HEK293 (cell line): ENCODE results near the gene NNAT.
A peak's percentile ranks its signal among the peaks of the same experiment; 100 is the strongest.

Experiments
- EGR2 ChIP-seq: fragments of 450-650 bp; formaldehyde crosslinking; IDR thresholded peaks from 2 replicates; pipeline ENCODE4 v1.5.1; 2016; ENCODE audit warnings: low read depth, missing biosample characterization, missing genetic modification characterization
- KLF17 ChIP-seq: fragments of 450-650 bp; formaldehyde crosslinking; IDR thresholded peaks from 2 replicates; pipeline ENCODE4 v1.5.1; 2016; ENCODE audit warnings: missing biosample characterization, missing genetic modification characterization
- KLF7 ChIP-seq: fragments of 450-650 bp; formaldehyde crosslinking; IDR thresholded peaks from 2 replicates; pipeline ENCODE4 v1.5.1; 2016; ENCODE audit warnings: missing biosample characterization, missing genetic modification characterization, borderline replicate concordance
- PRDM6 ChIP-seq: fragments of 450-650 bp; formaldehyde crosslinking; IDR thresholded peaks from 2 replicates; pipeline ENCODE4 v1.5.1; 2017; ENCODE audit warnings: missing biosample characterization, missing genetic modification characterization
- REPIN1 ChIP-seq: fragments of 450-650 bp; formaldehyde crosslinking; IDR thresholded peaks from 2 replicates; pipeline ENCODE4 v1.5.1; 2017; ENCODE audit warnings: missing biosample characterization, missing genetic modification characterization, low read depth
- SP3 ChIP-seq: fragments of 450-650 bp; formaldehyde crosslinking; IDR thresholded peaks from 2 replicates; pipeline ENCODE4 v1.5.1; 2016; ENCODE audit warnings: missing biosample characterization, missing genetic modification characterization
- TSHZ1 ChIP-seq: fragments of 450-650 bp; formaldehyde crosslinking; IDR thresholded peaks from 2 replicates; pipeline ENCODE4 v1.5.1; 2016; ENCODE audit warnings: missing biosample characterization, missing genetic modification characterization, borderline replicate concordance
- YY1 ChIP-seq: fragments of 450-650 bp; formaldehyde crosslinking; IDR thresholded peaks from 2 replicates; pipeline ENCODE4 v1.5.1; 2018; ENCODE audit warnings: missing biosample characterization, missing genetic modification characterization
- ZBTB44 ChIP-seq: fragments of 450-650 bp; IDR thresholded peaks from 2 replicates; pipeline ENCODE4 v1.5.1; 2018; ENCODE audit warnings: missing biosample characterization, mild to moderate bottlenecking, missing genetic modification characterization
- ZNF223 ChIP-seq: fragments of 450-650 bp; formaldehyde crosslinking; IDR thresholded peaks from 2 replicates; pipeline ENCODE4 v1.5.1; 2016; ENCODE audit warnings: missing biosample characterization, missing genetic modification characterization
- ZNF23 ChIP-seq: fragments of 450-650 bp; formaldehyde crosslinking; IDR thresholded peaks from 2 replicates; pipeline ENCODE4 v1.5.1; 2016; ENCODE audit warnings: missing biosample characterization, missing genetic modification characterization, borderline replicate concordance
- ZNF274 ChIP-seq, 2 experiments: fragments of 200-500 bp in 1 of 2; fragments of 450-650 bp in 1 of 2; sonication (Bioruptor generic) in 1 of 2; formaldehyde crosslinking in 1 of 2; IDR thresholded peaks; 2 replicates each; pipeline versions ENCODE4 v1.5.1 to v1.6.1; 2014 to 2016; ENCODE audit warnings: borderline replicate concordance in 1 of 2, inconsistent platforms in 1 of 2, low read length in 1 of 2, missing biosample characterization in 1 of 2, missing genetic modification characterization in 1 of 2
- ZNF398 ChIP-seq: fragments of 450-650 bp; formaldehyde crosslinking; IDR thresholded peaks from 2 replicates; pipeline ENCODE4 v1.5.1; 2017; ENCODE audit warnings: missing biosample characterization, missing genetic modification characterization
- ZNF501 ChIP-seq: fragments of 450-650 bp; formaldehyde crosslinking; IDR thresholded peaks from 2 replicates; pipeline ENCODE4 v1.5.1; 2016; ENCODE audit warnings: missing biosample characterization, missing genetic modification characterization
- ZNF558 ChIP-seq: fragments of 450-650 bp; formaldehyde crosslinking; IDR thresholded peaks from 2 replicates; pipeline ENCODE4 v1.5.1; 2016; ENCODE audit warnings: missing biosample characterization, missing genetic modification characterization
- ZNF610 ChIP-seq: fragments of 450-650 bp; formaldehyde crosslinking; IDR thresholded peaks from 2 replicates; pipeline ENCODE4 v1.5.1; 2016; ENCODE audit warnings: missing biosample characterization, missing genetic modification characterization, borderline replicate concordance
- ZNF654 ChIP-seq: fragments of 450-650 bp; formaldehyde crosslinking; IDR thresholded peaks from 2 replicates; pipeline ENCODE4 v1.5.1; 2016; ENCODE audit warnings: low read depth, missing biosample characterization, missing genetic modification characterization
- ZNF660 ChIP-seq: fragments of 450-650 bp; IDR thresholded peaks from 2 replicates; pipeline ENCODE4 v1.5.1; 2018; ENCODE audit warnings: missing biosample characterization, mild to moderate bottlenecking, missing genetic modification characterization
- ZNF701 ChIP-seq: fragments of 450-650 bp; formaldehyde crosslinking; IDR thresholded peaks from 2 replicates; pipeline ENCODE4 v1.5.1; 2016; ENCODE audit warnings: missing biosample characterization, missing genetic modification characterization
- ZNF76 ChIP-seq: fragments of 450-650 bp; formaldehyde crosslinking; IDR thresholded peaks from 2 replicates; pipeline ENCODE4; 2016; ENCODE audit warnings: low read depth, missing biosample characterization, missing genetic modification characterization, borderline replicate concordance
- TF ChIP-seq, protein P1 (sequence below): fragments of 450-650 bp; formaldehyde crosslinking; IDR thresholded peaks from 2 replicates; pipeline ENCODE4 v1.5.1; 2016; ENCODE audit warnings: missing biosample characterization, missing genetic modification characterization
- TF ChIP-seq, protein P2 (sequence below): fragments of 450-650 bp; formaldehyde crosslinking; IDR thresholded peaks from 2 replicates; pipeline ENCODE4 v1.5.1; 2016; ENCODE audit warnings: missing biosample characterization, missing genetic modification characterization

NNAT gene

GRCh38 chr20:37527638-37528445 lies 6.8 kb downstream of the NNAT start, which contains the start of gene BLCAP (continued):
- TF ChIP-seq ZNF274 (IDR thresholded peaks at IDR 0.05; ENCODE audit: low read length) (no peak), ZNF274 (tag by site-specific recombination; IDR thresholded peaks at IDR 0.05; ENCODE audit: borderline replicate concordance) (no peak), REPIN1 (peak; percentile 40; the same call in 1 of the 2 replicates), EGR2 (tag by site-specific recombination) (no peak), KLF7 (peak; percentile 50; the same call in 1 of the 2 replicates), PRDM6 (tag by site-specific recombination) (no peak), ZNF223 (no peak), ZBTB44 (tag by site-specific recombination) (peak; percentile 83), YY1 (tag by site-specific recombination) (peak; percentile 89), ZNF501 (tag by site-specific recombination) (peak; percentile 49; the same call in 1 of the 2 replicates), ZNF701 (tag by site-specific recombination) (no peak), KLF17 (tag by site-specific recombination) (peak; percentile 41), SP3 (tag by site-specific recombination) (peak; percentile 75), ZNF23 (tag by site-specific recombination) (no peak), ZNF398 (no peak), ZNF76 (tag by site-specific recombination) (peak; percentile 39; the same call in 1 of the 2 replicates), ZNF610 (tag by site-specific recombination) (no peak), ZNF558 (tag by site-specific recombination) (peak; percentile 30; the same call in 1 of the 2 replicates), ZNF654 (tag by site-specific recombination) (no peak), ZNF660 (tag by site-specific recombination) (no peak), TSHZ1 (tag by site-specific recombination) (no peak)
- TF ChIP-seq, protein P1, sequence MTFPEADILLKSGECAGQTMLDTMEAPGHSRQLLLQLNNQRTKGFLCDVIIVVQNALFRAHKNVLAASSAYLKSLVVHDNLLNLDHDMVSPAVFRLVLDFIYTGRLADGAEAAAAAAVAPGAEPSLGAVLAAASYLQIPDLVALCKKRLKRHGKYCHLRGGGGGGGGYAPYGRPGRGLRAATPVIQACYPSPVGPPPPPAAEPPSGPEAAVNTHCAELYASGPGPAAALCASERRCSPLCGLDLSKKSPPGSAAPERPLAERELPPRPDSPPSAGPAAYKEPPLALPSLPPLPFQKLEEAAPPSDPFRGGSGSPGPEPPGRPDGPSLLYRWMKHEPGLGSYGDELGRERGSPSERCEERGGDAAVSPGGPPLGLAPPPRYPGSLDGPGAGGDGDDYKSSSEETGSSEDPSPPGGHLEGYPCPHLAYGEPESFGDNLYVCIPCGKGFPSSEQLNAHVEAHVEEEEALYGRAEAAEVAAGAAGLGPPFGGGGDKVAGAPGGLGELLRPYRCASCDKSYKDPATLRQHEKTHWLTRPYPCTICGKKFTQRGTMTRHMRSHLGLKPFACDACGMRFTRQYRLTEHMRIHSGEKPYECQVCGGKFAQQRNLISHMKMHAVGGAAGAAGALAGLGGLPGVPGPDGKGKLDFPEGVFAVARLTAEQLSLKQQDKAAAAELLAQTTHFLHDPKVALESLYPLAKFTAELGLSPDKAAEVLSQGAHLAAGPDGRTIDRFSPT = no peak
- TF ChIP-seq, protein P2, sequence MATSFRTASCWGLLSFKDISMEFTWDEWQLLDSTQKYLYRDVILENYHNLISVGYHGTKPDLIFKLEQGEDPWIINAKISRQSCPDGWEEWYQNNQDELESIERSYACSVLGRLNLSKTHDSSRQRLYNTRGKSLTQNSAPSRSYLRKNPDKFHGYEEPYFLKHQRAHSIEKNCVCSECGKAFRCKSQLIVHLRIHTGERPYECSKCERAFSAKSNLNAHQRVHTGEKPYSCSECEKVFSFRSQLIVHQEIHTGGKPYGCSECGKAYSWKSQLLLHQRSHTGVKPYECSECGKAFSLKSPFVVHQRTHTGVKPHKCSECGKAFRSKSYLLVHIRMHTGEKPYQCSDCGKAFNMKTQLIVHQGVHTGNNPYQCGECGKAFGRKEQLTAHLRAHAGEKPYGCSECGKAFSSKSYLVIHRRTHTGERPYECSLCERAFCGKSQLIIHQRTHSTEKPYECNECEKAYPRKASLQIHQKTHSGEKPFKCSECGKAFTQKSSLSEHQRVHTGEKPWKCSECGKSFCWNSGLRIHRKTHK (tag by site-specific recombination) = no peak
